Endothelial cell of umbilical vein (primary cell): ENCODE data around the gene WBP2NL.

Source experiments
- CTCF ChIP-seq, 2 donors: IDR thresholded peaks; 1 replicate in 1 of 2; 2 replicates in 1 of 2; pipeline ENCODE4 v1.5.1; 2011; ENCODE audit warnings: low read length in 2 of 2, mild to moderate bottlenecking in 2 of 2, moderate library complexity in 2 of 2, control low read depth in 1 of 2, inconsistent platforms in 1 of 2, low read depth in 1 of 2; ENCODE audit not compliant: insufficient read depth in 1 of 2; ENCODE audit errors: extremely low read depth in 1 of 2
- EZH2 ChIP-seq: IDR thresholded peaks from 2 replicates; pipeline ENCODE4 v1.6.1; 2012; ENCODE audit warnings: borderline replicate concordance, low read depth, mild to moderate bottlenecking, moderate library complexity, low read length, inconsistent platforms; ENCODE audit not compliant: severe bottlenecking
- POLR2A ChIP-seq: IDR thresholded peaks from 2 replicates; pipeline ENCODE4 v1.6.1; 2012; ENCODE audit warnings: low read depth, mild to moderate bottlenecking, control low read depth, low read length
- POLR2AphosphoS5 ChIP-seq: IDR thresholded peaks from 2 replicates; pipeline ENCODE4 v1.6.1; 2012; ENCODE audit warnings: low read depth, mild to moderate bottlenecking, control low read depth, low read length, moderate library complexity; ENCODE audit not compliant: insufficient read depth

DNA sequence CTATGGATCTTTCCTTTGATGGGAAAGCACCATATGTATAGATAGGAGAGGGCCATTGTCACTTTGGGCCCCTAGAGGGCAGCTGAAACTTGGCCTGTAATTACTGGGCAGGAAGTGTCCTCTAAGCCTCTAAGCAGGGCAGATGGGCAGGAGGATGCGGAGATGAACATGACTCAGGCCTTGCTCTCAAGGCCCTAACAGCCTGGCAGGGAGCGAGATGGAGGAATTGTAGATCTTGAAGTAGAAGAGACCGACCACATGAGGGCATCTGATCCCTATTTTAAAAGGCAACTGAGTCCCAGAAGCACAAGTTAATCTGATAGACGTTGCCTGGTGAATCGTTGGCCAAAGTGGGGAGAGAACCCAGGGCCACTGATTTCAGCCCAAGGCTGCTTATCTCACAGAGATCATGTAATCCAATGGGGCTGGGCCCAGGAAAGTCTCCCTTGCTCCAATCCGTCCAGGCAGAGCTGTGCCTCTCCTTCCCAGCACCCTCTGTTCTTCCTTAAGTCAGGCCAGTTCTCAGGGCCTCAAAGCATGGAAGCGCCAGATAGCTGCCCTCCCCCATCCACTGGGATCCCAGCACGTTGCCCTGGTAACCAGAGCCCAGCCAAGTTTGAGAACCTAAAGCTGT, 31.9 kb upstream of the WBP2NL start:
- TF ChIP-seq EZH2, result no peak
- no peak for TF ChIP-seq POLR2AphosphoS5
- TF ChIP-seq CTCF (IDR thresholded peaks at IDR 0.05; ENCODE audit: extremely low read depth in 1 of 2, insufficient read depth in 1 of 2, low read depth in 1 of 2, low read length in 2 of 2), result peak; percentile 34 to 48
- no peak for TF ChIP-seq POLR2A
